GM23248 (cell line): Measurements from ENCODE around the gene EVA1C.

Source experiments
- EZH2 ChIP-seq: fragments of 200-600 bp; sonication (generic); IDR thresholded peaks from 2 replicates; pipeline ENCODE4 v1.6.1; 2018; ENCODE audit warnings: antibody characterized with exemption, mild to moderate bottlenecking; ENCODE audit not compliant: insufficient read depth, poor library complexity, severe bottlenecking
- EZH2phosphoT487 ChIP-seq: fragments of 200-600 bp; sonication (generic); IDR thresholded peaks from 2 replicates; pipeline ENCODE4 v1.6.1; 2018; ENCODE audit warnings: antibody characterized with exemption, moderate library complexity, mild to moderate bottlenecking, low read depth; ENCODE audit not compliant: insufficient read depth

GRCh38 chr21:32456497-32456918 is 44.0 kb downstream of the EVA1C start:
- no peak for TF ChIP-seq EZH2phosphoT487
- TF ChIP-seq EZH2: no peak
